HCT116 (cell line): ENCODE measurements around the gene SGSH. TPM values are rescaled to one million over a fixed set of nuclear protein-coding genes. Genes with fewer than 3 reads are reported as not detected.
A peak's percentile ranks its signal among the peaks of the same experiment; 100 is the strongest.

Source experiments
- ATAC-seq: fragments of 200-7000 bp; cut with Tn5 transposase; 2 replicates; pipeline ENCODE4 v1.9.1; 2020; ENCODE audit warnings: mild to moderate bottlenecking, moderate library complexity
- BruUV-seq: library from RNA; stranded (reverse); fragments of 400-500 nt; replicated peaks from 2 replicates; lab custom pipeline; 2021; lab: Mats Ljungman, UMichigan
- CTCF ChIA-PET: fragments of 300-600 bp; sonication (Branson Sonifier 250); formaldehyde crosslinking; loops from one replicate; lab custom pipeline; 2021; ENCODE audit warnings: antibody characterized with exemption; lab: Charles Lee
- POLR2A ChIA-PET: fragments of 300-600, 350-600 bp; sonication (Branson Sonifier 250); formaldehyde crosslinking; loops from one replicate; lab custom pipeline; 2021; ENCODE audit warnings: antibody characterized with exemption; lab: Charles Lee
- RAD21 ChIA-PET, 2 experiments: fragments of 300-600 bp; sonication (Branson Sonifier 250); formaldehyde crosslinking; loops; one replicate each; lab custom pipeline; 2023; ENCODE audit warnings: low total read pairs in 2 of 2; ENCODE audit not compliant: uncharacterized antibody in 2 of 2, unreplicated experiment in 2 of 2, low non-redundant PET in 1 of 2; lab: Charles Lee
- DNase-seq: peaks from one replicate; pipeline ENCODE4 v3.0.0-alpha.2; 2010; ENCODE audit warnings: low read depth, low spot score
- H2AFZ ChIP-seq: fragments of 200-600 bp; shearing (Covaris generic), sonication (generic); 2 replicates; pipeline ENCODE4 v1.6.1; 2017; ENCODE audit warnings: low read depth, mixed run types, mixed read lengths, antibody characterized with exemption, low read length; ENCODE audit not compliant: poor library complexity, severe bottlenecking
- H3K27ac ChIP-seq: 2 replicates; pipeline ENCODE4 v1.5.1; 2012; ENCODE audit warnings: low read depth, low read length
- H3K27me3 ChIP-seq: fragments of 200-600 bp; sonication (generic); 2 replicates; pipeline ENCODE4 v1.6.1; 2016; ENCODE audit warnings: mixed run types, low read length, mixed read lengths; ENCODE audit not compliant: insufficient read depth
- H3K36me3 ChIP-seq, 2 experiments: fragments of 200-500 bp in 1 of 2; fragments of 200-600 bp in 1 of 2; sonication (Bioruptor generic) in 1 of 2; sonication (generic) in 1 of 2; 2 replicates each; pipeline versions ENCODE4 v1.5.1 to v1.6.1; 2014 to 2016; ENCODE audit warnings: low read length in 2 of 2, inconsistent platforms in 1 of 2, mixed read lengths in 1 of 2, mixed run types in 1 of 2; ENCODE audit not compliant: insufficient read depth in 2 of 2, control insufficient read depth in 1 of 2
- H3K4me1 ChIP-seq, 2 experiments: fragments of 200-600 bp in 1 of 2; sonication (generic) in 1 of 2; 2 replicates each; pipeline versions ENCODE4 v1.5.1 to v1.6.1; 2012 to 2017; ENCODE audit warnings: low read length in 2 of 2, inconsistent platforms in 1 of 2, mild to moderate bottlenecking in 1 of 2, mixed read lengths in 1 of 2, mixed run types in 1 of 2, moderate library complexity in 1 of 2; ENCODE audit not compliant: insufficient read depth in 2 of 2, control insufficient read depth in 1 of 2
- H3K4me2 ChIP-seq: fragments of 200-600 bp; sonication (generic); 2 replicates; pipeline ENCODE4 v1.6.1; 2017; ENCODE audit warnings: mixed run types, low read length, mixed read lengths
- H3K4me3 ChIP-seq, 2 experiments: fragments of 200-600 bp in 1 of 2; sonication (generic) in 1 of 2; replicated peaks in 1 of 2; 2 replicates each; pipeline ENCODE4 v1.5.1; 2011 to 2016; ENCODE audit warnings: low read length in 2 of 2, control low read depth in 1 of 2, low read depth in 1 of 2, mild to moderate bottlenecking in 1 of 2, mixed read lengths in 1 of 2, mixed run types in 1 of 2
- H3K79me2 ChIP-seq: fragments of 200-600 bp; sonication (generic); 2 replicates; pipeline ENCODE4 v1.6.1; 2017; ENCODE audit warnings: mild to moderate bottlenecking, mixed run types, low read length, moderate library complexity, mixed read lengths; ENCODE audit not compliant: insufficient read depth
- H3K9ac ChIP-seq: fragments of 200-600 bp; sonication (generic); 2 replicates; pipeline ENCODE4 v1.6.1; 2016; ENCODE audit warnings: low read length, mixed read lengths
- H3K9me2 ChIP-seq: fragments of 200-600 bp; sonication (generic), shearing (Covaris generic); 2 replicates; pipeline ENCODE4 v1.6.1; 2017; ENCODE audit warnings: mixed run types, mild to moderate bottlenecking, moderate library complexity; ENCODE audit not compliant: insufficient read depth
- H3K9me3 ChIP-seq, 2 experiments: fragments of 200-500 bp in 1 of 2; fragments of 200-600 bp in 1 of 2; sonication (Bioruptor generic) in 1 of 2; sonication (generic) in 1 of 2; 2 replicates each; pipeline ENCODE4 v1.6.1; 2014 to 2017; ENCODE audit warnings: low read length in 2 of 2, mixed read lengths in 2 of 2, inconsistent platforms in 1 of 2, low read depth in 1 of 2, mild to moderate bottlenecking in 1 of 2, mixed run types in 1 of 2, moderate library complexity in 1 of 2; ENCODE audit not compliant: control insufficient read depth in 1 of 2, insufficient read depth in 1 of 2
- H4K20me1 ChIP-seq: fragments of 200-600 bp; sonication (generic), shearing (Covaris generic); 2 replicates; pipeline ENCODE4 v1.6.1; 2017; ENCODE audit warnings: mixed run types, mild to moderate bottlenecking, moderate library complexity; ENCODE audit not compliant: insufficient read depth
- CBX3 ChIP-seq: IDR thresholded peaks from 2 replicates; pipeline ENCODE4 v1.6.1; 2012; ENCODE audit warnings: low read depth
- EZH2 ChIP-seq: fragments of 200-600 bp; sonication (generic); IDR thresholded peaks from 2 replicates; pipeline ENCODE4 v1.6.1; 2017; ENCODE audit warnings: antibody characterized with exemption, mixed run types
- FOSL1 ChIP-seq: IDR thresholded peaks from 2 replicates; pipeline ENCODE4 v1.6.1; 2012; ENCODE audit warnings: low read depth
- JUND ChIP-seq: IDR thresholded peaks from 2 replicates; pipeline ENCODE4 v1.6.1; 2012
- POLR2A ChIP-seq: IDR thresholded peaks from 2 replicates; pipeline ENCODE4 v1.7.0; 2011; ENCODE audit warnings: borderline replicate concordance; ENCODE audit not compliant: insufficient read depth, insufficient read length; ENCODE audit errors: extremely low read depth
- POLR2AphosphoS5 ChIP-seq: IDR thresholded peaks from 2 replicates; pipeline ENCODE4 v1.6.1; 2011; ENCODE audit warnings: mild to moderate bottlenecking, low read depth, low read length, moderate library complexity
- RAD21 ChIP-seq: IDR thresholded peaks from 2 replicates; pipeline ENCODE4 v1.6.1; 2012; ENCODE audit warnings: low read depth, mild to moderate bottlenecking
- SIN3A ChIP-seq: IDR thresholded peaks from 2 replicates; pipeline ENCODE4 v1.6.1; 2012; ENCODE audit warnings: low read depth
- SP1 ChIP-seq: IDR thresholded peaks from 2 replicates; pipeline ENCODE4 v1.6.1; 2012; ENCODE audit warnings: low read depth
- SRF ChIP-seq: IDR thresholded peaks from 2 replicates; pipeline ENCODE4 v1.6.1; 2012; ENCODE audit warnings: low read depth
- TCF7L2 ChIP-seq: IDR thresholded peaks from 2 replicates; pipeline ENCODE4 v1.7.0; 2011; ENCODE audit warnings: borderline replicate concordance, inconsistent platforms; ENCODE audit not compliant: insufficient read depth, insufficient read length; ENCODE audit errors: extremely low read depth
- YY1 ChIP-seq: IDR thresholded peaks from 2 replicates; pipeline ENCODE4 v1.6.1; 2011; ENCODE audit warnings: low read length, low read depth, moderate library complexity, mild to moderate bottlenecking; ENCODE audit not compliant: insufficient replicate concordance; ENCODE audit errors: extremely low read depth
- ZFX ChIP-seq: fragments of 450-650 bp; IDR thresholded peaks from 2 replicates; pipeline ENCODE4 v1.6.1; 2017
- intact Hi-C: fragments of 100-400 bp; cut with micrococcal nuclease; formaldehyde crosslinking; loops from 2 replicates; pipeline ENCODE4 v1.10.0; 2022
- total RNA-seq: library from RNA; stranded (reverse); gene quantifications from one replicate; pipeline ENCODE4 v1.2.1, GENCODE V29; 2021; ENCODE audit not compliant: unreplicated experiment
- TF ChIP-seq, protein P1 (sequence below): IDR thresholded peaks from 2 replicates; pipeline ENCODE4 v1.6.1; 2012; ENCODE audit warnings: low read depth
- TF ChIP-seq, protein P2 (sequence below): IDR thresholded peaks from 2 replicates; pipeline ENCODE4 v1.6.1; 2012
- TF ChIP-seq, protein P3 (sequence below): IDR thresholded peaks from 2 replicates; pipeline ENCODE4 v1.6.1; 2011; ENCODE audit warnings: mild to moderate bottlenecking, low read length, moderate library complexity; ENCODE audit not compliant: insufficient replicate concordance; ENCODE audit errors: extremely low read depth
- TF ChIP-seq, protein P4 (sequence below): IDR thresholded peaks from 2 replicates; pipeline ENCODE4 v1.6.1; 2012

Gene SGSH
- total RNA-seq, 1 experiment from 2014 or later = 34.4 TPM

DNA sequence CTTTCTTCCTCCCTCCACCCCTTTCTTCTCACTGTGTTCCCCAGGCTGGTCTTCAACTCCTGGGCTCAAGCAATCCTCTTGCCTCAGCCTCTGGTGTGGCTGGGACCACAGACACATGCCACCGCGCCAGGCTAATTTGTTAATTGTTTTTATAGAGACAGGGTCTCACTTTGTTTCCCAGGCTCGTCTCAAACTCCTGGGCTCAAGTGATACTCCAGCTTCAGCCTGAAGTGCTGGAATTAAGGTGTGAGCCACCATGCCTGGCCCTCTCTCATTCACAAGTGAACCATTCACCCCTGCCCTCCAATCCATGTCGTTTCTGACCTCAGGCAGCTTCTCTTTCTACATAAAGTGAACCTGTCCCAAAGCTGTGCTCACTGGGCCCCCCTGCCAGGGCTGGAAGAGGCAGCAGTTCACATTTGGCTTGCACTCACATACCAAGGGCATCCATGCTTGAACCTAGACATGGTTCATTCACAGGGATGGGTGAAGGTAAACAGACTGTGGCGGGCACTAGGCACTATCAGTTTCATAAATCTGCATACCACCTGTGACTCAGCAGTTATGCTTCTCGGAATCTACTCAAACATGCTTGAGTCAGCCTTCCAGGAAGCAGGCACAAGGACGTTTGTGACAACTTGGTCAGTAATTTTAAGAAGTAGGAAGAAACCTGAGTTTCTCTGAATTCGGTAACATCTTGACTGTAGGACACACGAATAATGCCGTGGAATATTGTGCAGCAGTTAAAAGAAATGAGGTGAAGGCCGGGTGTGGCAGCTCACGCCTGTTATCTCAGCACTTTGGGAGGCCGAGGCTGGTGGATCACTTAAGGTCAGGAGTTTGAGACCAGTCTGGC, 34.5 kb upstream of the SGSH start:
- Histone ChIP-seq H4K20me1 (no peaks in the 10 kb centered on the region), H3K79me2 (no peaks in the 10 kb centered on the region), H3K9me2 (no peaks in the 10 kb centered on the region), H3K27ac (peak overlapping the region; percentile 89), H3K4me2 (peak overlapping the region; percentile 74), H3K4me1 (peaks cover 41 to 66% of the 10 kb centered on the region in 2 experiments), H3K9ac (peak overlapping the region; percentile 42), H3K4me3 (peak overlapping the region in 1 of 2 experiments; percentile 9; a peak in 3 of 4 replicates), H3K9me3 (no peaks in the 10 kb centered on the region), H3K36me3 (no peaks in the 10 kb centered on the region), H3K27me3 (no peaks in the 10 kb centered on the region), H2AFZ (peak overlapping the region; percentile 11)
- ChIA-PET POLR2A (no interaction called here), RAD21 (no interaction called here), CTCF (no interaction called here)
- intact Hi-C loops = no loop called here
- TF ChIP-seq POLR2A (no peak), CBX3 (peak; percentile 78; the same call in 1 of the 2 replicates), FOSL1 (peak; percentile 90), EZH2 (no peak), RAD21 (no peak; the same call in 1 of the 2 replicates), ZFX (no peak), SRF (no peak), YY1 (peak; percentile 55), JUND (peak; percentile 92), TCF7L2 (no peak), SP1 (peak; percentile 87), SIN3A (peak; percentile 89), POLR2AphosphoS5 (peak; percentile 59)
- TF ChIP-seq, protein P1, sequence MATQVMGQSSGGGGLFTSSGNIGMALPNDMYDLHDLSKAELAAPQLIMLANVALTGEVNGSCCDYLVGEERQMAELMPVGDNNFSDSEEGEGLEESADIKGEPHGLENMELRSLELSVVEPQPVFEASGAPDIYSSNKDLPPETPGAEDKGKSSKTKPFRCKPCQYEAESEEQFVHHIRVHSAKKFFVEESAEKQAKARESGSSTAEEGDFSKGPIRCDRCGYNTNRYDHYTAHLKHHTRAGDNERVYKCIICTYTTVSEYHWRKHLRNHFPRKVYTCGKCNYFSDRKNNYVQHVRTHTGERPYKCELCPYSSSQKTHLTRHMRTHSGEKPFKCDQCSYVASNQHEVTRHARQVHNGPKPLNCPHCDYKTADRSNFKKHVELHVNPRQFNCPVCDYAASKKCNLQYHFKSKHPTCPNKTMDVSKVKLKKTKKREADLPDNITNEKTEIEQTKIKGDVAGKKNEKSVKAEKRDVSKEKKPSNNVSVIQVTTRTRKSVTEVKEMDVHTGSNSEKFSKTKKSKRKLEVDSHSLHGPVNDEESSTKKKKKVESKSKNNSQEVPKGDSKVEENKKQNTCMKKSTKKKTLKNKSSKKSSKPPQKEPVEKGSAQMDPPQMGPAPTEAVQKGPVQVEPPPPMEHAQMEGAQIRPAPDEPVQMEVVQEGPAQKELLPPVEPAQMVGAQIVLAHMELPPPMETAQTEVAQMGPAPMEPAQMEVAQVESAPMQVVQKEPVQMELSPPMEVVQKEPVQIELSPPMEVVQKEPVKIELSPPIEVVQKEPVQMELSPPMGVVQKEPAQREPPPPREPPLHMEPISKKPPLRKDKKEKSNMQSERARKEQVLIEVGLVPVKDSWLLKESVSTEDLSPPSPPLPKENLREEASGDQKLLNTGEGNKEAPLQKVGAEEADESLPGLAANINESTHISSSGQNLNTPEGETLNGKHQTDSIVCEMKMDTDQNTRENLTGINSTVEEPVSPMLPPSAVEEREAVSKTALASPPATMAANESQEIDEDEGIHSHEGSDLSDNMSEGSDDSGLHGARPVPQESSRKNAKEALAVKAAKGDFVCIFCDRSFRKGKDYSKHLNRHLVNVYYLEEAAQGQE = no peak
- TF ChIP-seq, protein P2, sequence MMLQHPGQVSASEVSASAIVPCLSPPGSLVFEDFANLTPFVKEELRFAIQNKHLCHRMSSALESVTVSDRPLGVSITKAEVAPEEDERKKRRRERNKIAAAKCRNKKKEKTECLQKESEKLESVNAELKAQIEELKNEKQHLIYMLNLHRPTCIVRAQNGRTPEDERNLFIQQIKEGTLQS = no peak
- TF ChIP-seq, protein P3, sequence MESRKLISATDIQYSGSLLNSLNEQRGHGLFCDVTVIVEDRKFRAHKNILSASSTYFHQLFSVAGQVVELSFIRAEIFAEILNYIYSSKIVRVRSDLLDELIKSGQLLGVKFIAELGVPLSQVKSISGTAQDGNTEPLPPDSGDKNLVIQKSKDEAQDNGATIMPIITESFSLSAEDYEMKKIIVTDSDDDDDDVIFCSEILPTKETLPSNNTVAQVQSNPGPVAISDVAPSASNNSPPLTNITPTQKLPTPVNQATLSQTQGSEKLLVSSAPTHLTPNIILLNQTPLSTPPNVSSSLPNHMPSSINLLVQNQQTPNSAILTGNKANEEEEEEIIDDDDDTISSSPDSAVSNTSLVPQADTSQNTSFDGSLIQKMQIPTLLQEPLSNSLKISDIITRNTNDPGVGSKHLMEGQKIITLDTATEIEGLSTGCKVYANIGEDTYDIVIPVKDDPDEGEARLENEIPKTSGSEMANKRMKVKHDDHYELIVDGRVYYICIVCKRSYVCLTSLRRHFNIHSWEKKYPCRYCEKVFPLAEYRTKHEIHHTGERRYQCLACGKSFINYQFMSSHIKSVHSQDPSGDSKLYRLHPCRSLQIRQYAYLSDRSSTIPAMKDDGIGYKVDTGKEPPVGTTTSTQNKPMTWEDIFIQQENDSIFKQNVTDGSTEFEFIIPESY = no peak
- TF ChIP-seq, protein P4, sequence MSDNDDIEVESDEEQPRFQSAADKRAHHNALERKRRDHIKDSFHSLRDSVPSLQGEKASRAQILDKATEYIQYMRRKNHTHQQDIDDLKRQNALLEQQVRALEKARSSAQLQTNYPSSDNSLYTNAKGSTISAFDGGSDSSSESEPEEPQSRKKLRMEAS = peak; percentile 72
- DNase-seq (peak; percentile 82), ATAC-seq (peak; percentile 78)
- no TSS peak for BruUV-seq
